Astrocyte of the hippocampus (primary cell): Measurements from ENCODE around the gene TBC1D9.
A peak's percentile ranks its signal among the peaks of the same experiment; 100 is the strongest.
"Not testable (repeated sequence)": the region's sequence is repeated elsewhere in the genome, so short reads cannot be mapped to it uniquely, and the experiment has no call there.

Source experiments
- DNase-seq: peaks from one replicate; pipeline ENCODE4 v3.0.0; 2011; ENCODE audit warnings: low read depth, low spot score

Gene TBC1D9

DNA sequence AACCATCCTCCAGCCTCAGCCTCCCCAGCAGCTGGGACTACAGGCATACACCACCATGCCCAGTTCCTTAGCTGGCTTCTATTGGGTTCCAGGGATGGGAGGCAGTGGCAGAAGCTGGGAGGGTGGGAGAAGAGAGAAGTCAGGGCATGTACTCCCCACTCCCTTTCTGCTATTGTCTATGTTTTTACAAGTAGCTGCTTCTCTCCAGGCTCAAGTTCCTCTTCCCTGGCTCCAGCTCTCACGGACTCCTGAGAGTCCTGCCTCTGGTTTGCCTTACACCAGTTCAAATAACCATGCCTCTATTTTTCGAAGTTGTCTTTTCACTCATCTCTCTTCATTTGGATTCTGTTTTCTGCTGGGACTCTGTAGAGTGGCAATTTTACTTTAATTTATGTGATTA lies 2.9 kb downstream of the TBC1D9 start:
- DNase-seq = no peak

DNA sequence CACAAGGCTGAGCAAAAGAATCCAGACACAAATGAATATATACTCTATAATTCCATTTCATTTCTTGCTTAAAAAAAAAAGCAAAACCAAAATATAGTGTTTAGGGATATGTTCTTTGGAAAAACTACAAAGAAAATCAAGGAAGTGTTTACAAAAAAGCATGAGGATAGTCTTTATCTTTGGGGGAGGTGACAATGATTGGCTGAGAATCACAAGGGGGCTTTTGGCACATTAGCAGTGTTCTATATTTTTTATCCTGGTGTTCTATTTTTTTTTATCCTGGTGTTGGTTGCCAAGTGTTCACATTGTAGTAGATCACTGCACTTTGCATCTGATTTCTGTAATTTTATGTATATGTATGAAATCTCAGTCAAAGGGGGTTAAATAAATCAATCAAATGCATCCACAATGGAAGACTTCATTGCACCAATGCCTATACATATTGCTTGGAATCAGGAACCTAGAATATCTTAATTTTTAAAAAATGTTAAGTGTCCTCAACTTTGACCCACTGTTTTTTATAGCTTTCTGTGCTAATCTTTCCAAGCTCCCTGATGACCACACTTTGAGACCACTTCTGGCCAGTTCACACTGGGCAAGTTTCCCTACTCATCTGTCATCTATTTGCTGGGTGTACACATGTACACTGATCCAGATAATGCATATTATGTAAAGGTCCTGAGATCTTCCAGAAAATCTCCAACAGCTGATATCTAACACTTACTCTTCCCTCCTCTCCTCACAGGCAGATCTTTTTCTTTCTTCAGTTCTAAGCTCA lies 3.7 kb downstream of the TBC1D9 start:
- no peak for DNase-seq

GRCh38 chr4:140750470-140750869 lies 5.7 kb downstream of the TBC1D9 start:
- no peak for DNase-seq

- no peak for DNase-seq
Measured at GRCh38 chr4:140748171-140748570, 8.0 kb downstream of the TBC1D9 start.

DNA sequence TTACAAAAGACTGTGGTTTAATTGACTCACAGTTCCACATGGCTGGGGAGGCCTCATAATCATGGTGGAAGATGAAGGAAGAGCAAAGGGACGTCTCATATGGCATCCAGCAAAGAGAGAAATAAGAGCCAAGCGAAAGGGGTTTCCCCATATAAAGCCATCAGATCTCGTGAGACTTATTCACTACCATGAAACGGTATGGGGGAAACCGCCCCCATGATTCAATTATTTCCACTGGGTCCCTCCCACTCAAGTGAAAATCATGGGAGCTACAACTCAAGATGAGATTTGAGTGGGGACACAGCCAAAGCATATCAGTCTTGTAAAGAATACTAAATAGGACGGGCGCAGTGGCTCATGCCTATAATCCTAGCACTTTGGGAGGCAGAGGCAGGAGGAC lies 9.6 kb downstream of the TBC1D9 start:
- DNase-seq = not testable (repeated sequence)

DNA sequence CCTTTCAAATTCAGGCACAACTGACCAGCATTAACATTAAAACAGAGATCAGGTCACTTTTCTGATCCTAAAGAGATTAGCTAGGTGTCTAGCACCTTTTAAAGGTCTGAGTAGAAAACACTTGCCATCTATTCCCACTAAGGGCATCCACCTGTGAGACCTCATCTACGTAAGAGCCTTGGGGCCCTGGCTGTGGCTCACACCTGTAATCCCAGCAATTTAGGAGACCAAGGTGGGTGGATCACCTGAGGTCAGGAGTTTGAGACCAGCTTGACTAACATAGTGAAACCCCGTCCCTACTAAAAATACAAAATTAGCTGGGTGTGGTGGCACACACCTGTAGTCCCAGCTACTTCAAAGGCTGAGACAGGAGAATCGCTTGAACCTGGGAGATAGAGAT lies 11.8 kb downstream of the TBC1D9 start:
- DNase-seq = no peak

DNA sequence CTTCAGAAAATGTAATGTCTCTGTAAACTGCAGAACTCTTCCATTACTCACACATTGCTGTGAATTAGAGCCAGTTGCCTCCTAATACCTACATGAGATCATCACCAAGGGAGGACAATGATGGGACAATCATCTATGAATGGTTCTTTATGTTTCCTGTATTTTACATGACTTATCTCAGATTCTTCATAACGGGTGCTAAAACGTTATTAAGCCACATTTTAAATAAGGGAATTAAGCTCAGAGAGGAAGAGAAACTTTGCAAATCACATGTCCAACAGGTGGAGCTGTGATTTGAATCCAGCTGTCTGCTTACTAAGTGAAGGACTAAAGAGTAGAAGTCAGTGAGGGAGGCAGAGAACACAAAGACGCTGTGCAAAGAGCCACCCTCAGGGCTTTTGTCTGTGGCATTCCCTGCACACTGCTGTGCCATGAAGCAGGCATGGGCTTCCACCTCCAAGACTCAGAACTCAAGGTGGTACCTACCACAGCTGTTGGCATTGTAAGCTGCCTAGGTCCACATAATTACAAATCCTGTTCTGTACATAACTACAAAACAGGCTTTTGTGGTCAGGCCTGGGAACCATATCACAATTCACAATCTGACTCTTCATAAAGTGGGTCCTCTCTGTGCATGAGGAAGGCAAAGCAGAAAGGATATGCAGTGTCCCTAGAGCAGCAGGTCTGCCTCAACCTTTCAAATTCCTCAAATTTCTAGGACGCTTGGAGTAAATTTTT lies 12.8 kb downstream of the TBC1D9 start:
- peak; percentile 29 for DNase-seq

- no peak for DNase-seq
Measured at GRCh38 chr4:140742838-140743193, 13.4 kb downstream of the TBC1D9 start.

DNA sequence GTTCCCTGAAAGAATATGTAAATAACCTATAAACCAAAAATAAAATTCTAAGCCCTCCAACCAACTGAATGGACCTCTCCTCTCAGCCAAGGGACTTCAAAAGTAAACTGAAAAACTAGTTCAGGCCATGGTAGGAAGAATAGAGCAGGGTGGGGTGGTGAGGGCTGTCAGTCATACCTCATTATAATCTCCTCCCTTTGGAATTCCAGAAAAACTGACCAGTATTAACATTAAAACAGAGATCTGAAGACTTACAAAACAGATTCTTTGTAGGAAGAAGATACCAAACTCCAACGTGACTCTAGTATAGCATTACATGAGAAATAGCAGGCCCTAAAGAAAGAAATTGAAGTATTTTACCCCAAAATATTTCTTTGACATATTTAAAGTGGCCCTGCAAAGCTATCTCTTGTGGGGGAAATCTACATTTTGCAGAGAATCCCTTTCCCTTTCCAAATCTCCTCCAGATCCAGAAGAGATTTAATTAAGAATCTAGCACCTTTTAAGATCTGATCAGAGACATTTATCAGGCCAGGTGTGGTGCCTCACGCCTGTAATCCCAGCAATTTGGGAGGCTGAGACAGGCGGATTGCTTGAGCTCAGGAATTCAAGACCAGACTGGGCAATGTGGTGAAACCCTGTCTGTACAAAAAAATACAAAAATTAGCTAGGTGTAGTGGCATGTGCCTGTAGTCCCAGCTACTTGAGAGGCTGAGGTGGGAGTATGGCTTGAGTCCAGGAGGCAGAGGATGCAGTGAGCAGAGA lies 15.1 kb downstream of the TBC1D9 start:
- no peak for DNase-seq

DNA sequence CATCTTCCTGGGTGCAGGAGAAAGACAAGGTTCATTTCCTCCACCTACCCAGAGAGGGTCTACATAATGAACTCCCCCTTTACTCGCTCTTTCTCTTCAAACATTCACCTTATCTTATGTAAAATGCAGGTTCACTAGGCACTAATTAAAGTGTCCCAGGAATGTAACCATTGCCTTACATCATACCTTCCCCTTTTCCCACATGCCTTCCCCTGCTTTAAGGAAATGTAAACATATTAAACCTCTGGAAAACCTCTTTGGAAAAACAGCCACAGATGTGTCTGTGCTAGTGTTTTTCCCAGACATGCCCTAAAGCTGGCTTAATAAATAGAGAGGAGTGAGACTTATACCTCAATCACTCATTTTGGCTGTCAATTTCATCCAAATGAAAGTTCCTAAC lies 15.8 kb downstream of the TBC1D9 start:
- no peak for DNase-seq

- DNase-seq = peak; percentile 16
Measured at GRCh38 chr4:140739971-140740370, 16.2 kb downstream of the TBC1D9 start.

- no peak for DNase-seq
Measured at GRCh38 chr4:140738139-140738538, 18.0 kb downstream of the TBC1D9 start.

DNA sequence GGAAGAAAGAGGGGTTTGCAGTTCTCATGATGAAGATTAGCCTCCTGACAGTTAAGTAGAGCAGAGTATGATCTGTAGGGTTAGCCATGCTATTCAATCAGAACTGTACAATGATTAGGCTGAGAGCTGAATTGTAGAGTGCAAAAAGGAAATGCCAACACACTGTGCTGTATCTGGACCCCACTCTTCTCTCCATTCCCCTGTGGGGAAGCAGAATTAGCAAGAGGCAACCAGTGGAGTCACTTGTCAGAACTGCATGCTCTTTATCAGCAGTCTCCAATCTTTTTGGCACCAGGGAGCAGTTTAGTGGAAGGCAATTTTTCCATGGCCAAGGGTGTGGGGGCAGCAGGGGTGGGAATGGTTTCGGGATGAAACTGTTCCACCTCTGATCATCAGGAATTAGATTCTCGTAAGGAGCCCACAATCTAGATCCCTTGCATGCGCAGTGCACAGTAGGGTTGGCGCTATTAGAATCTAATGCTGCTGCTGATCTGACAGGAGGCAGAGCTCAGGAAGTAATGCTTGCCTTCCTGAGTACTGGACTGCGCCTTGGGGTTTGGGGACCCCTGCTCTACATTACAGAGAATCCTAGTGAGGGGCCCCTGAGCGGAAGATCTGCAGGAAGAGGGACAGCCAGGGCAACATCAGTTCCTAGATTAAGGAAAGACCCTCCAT lies 19.4 kb downstream of the TBC1D9 start:
- no peak for DNase-seq

DNA sequence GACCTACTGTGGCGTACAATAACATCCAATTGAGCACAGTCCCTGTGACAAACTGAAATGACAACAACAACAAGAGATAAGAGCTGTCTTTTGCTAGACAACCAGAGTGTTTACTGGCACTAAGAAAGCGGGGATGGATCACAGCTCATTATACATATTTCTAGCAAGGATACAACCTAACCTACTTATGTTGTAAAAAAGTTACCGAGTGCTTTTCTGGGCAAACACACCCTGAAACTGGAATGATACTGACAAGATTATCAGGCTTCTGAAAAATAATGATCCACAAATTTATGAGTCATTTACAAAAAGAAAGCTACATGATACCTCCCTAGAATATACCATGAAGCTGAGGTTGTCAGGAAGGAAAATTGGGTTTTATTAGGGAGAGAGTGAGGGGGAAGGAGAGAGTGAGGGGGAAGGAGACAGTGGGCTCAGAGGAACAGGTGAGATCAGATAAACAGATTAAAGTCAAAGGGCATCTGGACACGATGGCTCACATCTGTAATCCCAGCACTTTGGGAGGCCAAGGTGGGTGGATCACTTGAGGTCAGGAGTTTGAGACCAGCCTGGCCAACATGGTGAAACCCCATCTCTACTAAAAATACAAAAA lies 20.3 kb downstream of the TBC1D9 start:
- no peak for DNase-seq

GRCh38 chr4:140735317-140735716 lies 20.9 kb downstream of the TBC1D9 start:
- DNase-seq = no peak

GRCh38 chr4:140732780-140733179 lies 23.4 kb downstream of the TBC1D9 start:
- DNase-seq = no peak

DNA sequence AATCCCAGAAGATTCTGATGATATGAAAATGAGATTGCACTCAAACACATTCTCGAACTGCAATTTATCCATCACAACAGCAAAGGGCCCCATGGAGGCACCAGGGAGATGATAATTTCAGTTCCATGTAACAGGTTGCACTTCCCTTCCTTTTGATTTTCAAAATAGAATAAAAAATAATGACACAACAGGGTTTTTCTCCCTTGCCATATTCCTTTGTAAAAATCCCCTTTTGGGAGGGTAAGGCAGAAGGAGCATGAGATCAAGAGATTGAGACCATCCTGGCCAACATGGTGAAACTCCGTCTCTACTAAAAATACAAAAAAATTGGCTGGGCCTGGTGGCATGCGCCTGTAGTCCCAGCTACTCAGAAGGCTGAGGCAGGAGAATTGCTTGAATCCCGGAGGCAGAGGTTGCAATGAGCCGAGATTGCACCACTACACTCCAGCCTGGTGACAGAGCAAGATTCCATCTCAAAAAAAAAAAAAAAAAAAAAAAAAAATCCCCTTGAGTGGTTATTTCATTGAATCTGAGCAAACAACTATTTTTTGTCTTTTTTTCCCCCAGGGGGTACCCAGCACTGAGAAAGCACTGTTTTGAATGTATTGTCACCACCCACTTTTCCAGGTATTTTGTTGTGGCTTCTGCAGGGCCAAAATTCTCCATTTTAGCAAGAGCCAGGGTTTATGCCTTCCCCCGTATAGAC lies 26.7 kb downstream of the TBC1D9 start:
- DNase-seq = no peak

- DNase-seq = no peak
Measured at GRCh38 chr4:140726776-140727500, 29.2 kb downstream of the TBC1D9 start.

DNA sequence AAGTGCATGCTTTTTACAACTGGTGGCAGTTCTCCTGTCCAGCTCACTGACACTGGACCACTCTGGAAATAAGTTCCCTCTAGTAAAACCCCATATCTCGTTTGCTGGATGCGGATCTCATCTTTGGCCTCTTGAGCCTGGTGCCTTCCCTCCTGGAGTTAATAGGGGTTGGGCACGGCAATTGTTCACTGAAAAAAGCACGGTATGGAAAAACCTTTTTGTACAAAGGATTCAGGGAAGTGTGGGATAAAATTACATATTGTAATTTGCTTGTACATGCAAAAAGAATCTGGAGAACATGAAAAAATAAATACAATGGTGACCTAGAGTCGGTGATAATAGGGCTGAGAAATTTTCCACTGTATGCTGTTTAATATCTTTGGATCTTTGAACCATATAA lies 30.6 kb downstream of the TBC1D9 start:
- no peak for DNase-seq

- no peak for DNase-seq
Measured at GRCh38 chr4:140724760-140725159, 31.4 kb downstream of the TBC1D9 start.
